ENCODE measurements around the gene ITSN1.

GRCh38 chr21:33890187-33890586, 247.9 kb downstream of the ITSN1 start:
- TF ChIP-seq CTCF (IDR thresholded peaks at IDR 0.05; ENCODE audit: low read depth, low read length, poor library complexity, severe bottlenecking) (no peak), EZH2phosphoT487 (IDR thresholded peaks at IDR 0.05; ENCODE audit: borderline replicate concordance, low read length) (no peak)

All from DOHH2 (cell line).